PFSK-1 (cell line): Measurements from ENCODE around the gene GAB1.

Source experiments
- FOXP2 ChIP-seq: optimal IDR thresholded peaks from 2 replicates; pipeline ENCODE3; 2011; ENCODE audit warnings: borderline replicate concordance, control low read depth, inconsistent platforms; ENCODE audit not compliant: insufficient read depth; ENCODE audit errors: extremely low read length, extremely low read depth
- POLR2AphosphoS5 ChIP-seq: IDR thresholded peaks from 2 replicates; pipeline ENCODE4 v1.6.1; 2012; ENCODE audit warnings: low read depth, mild to moderate bottlenecking, control low read depth, low read length, moderate library complexity
- REST ChIP-seq, 2 experiments: IDR thresholded peaks; 2 replicates each; pipeline versions ENCODE4 v1.6.1 to v1.8.0; 2011 to 2012; ENCODE audit warnings: low read depth in 2 of 2, low read length in 2 of 2, control low read depth in 1 of 2, inconsistent platforms in 1 of 2, mild to moderate bottlenecking in 1 of 2, moderate library complexity in 1 of 2; ENCODE audit not compliant: insufficient read depth in 1 of 2
- SIN3A ChIP-seq: IDR thresholded peaks from 2 replicates; pipeline ENCODE4 v1.6.1; 2012; ENCODE audit warnings: mild to moderate bottlenecking, low read length, moderate library complexity, borderline replicate concordance; ENCODE audit not compliant: insufficient read depth
- TAF1 ChIP-seq: IDR thresholded peaks from 2 replicates; pipeline ENCODE4 v1.6.1; 2012; ENCODE audit warnings: low read length, control low read depth, borderline replicate concordance; ENCODE audit not compliant: insufficient read depth

Gene GAB1

GRCh38 chr4:143407474-143407873, 70.8 kb downstream of the GAB1 start:
- TF ChIP-seq TAF1 (no peak), SIN3A (no peak), POLR2AphosphoS5 (no peak), FOXP2 (no peak), REST (IDR thresholded peaks at IDR 0.05; ENCODE audit: insufficient read depth in 1 of 2, low read depth in 2 of 2, low read length in 2 of 2) (no peak)

- TF ChIP-seq TAF1 (no peak), POLR2AphosphoS5 (no peak), REST (IDR thresholded peaks at IDR 0.05; ENCODE audit: insufficient read depth in 1 of 2, low read depth in 2 of 2, low read length in 2 of 2) (no peak), SIN3A (no peak), FOXP2 (no peak)
Measured at GRCh38 chr4:143407888-143408287, 71.2 kb downstream of the GAB1 start.

GRCh38 chr4:143410015-143410414, 73.3 kb downstream of the GAB1 start:
- no peak for TF ChIP-seq TAF1
- no peak for TF ChIP-seq FOXP2
- TF ChIP-seq POLR2AphosphoS5: no peak
- no peak for TF ChIP-seq SIN3A
- no peak for TF ChIP-seq REST (IDR thresholded peaks at IDR 0.05; ENCODE audit: insufficient read depth in 1 of 2, low read depth in 2 of 2, low read length in 2 of 2)

- no peak for TF ChIP-seq TAF1
Measured at GRCh38 chr4:143411527-143412419, 75.1 kb downstream of the GAB1 start.

- TF ChIP-seq REST (IDR thresholded peaks at IDR 0.05; ENCODE audit: insufficient read depth in 1 of 2, low read depth in 2 of 2, low read length in 2 of 2) (no peak), FOXP2 (no peak), SIN3A (no peak), TAF1 (no peak), POLR2AphosphoS5 (no peak)
Measured at GRCh38 chr4:143412420-143412758, 75.7 kb downstream of the GAB1 start.
